Neutrophil (primary cell): Measurements from ENCODE around the gene DDX1.
A peak's percentile ranks its signal among the peaks of the same experiment; 100 is the strongest.

Source experiments
- H3K27ac ChIP-seq: fragments of 200-600 bp; sonication (generic); 2 replicates; pipeline ENCODE4 v1.5.1; 2016; ENCODE audit warnings: mild to moderate bottlenecking, moderate library complexity
- H3K27me3 ChIP-seq: fragments of 200-600 bp; sonication (generic); 2 replicates; pipeline ENCODE4 v1.6.0; 2016; ENCODE audit warnings: mild to moderate bottlenecking
- H3K36me3 ChIP-seq: fragments of 200-600 bp; sonication (generic); 2 replicates; pipeline ENCODE4 v1.5.1; 2017
- H3K4me1 ChIP-seq, 2 experiments: fragments of 200-600 bp in 1 of 2; sonication (generic) in 1 of 2; 1 replicate in 1 of 2; 2 replicates in 1 of 2; pipeline versions ENCODE4 v1.5.1 to v1.6.1; 2013 to 2016; ENCODE audit warnings: low read depth in 1 of 2, low read length in 1 of 2, mild to moderate bottlenecking in 1 of 2, moderate library complexity in 1 of 2; ENCODE audit not compliant: control insufficient read depth in 1 of 2, insufficient read depth in 1 of 2
- H3K4me3 ChIP-seq, 2 experiments: fragments of 200-600 bp in 1 of 2; sonication (generic) in 1 of 2; 1 replicate in 1 of 2; 2 replicates in 1 of 2; pipeline ENCODE4 v1.5.1; 2013 to 2016; ENCODE audit warnings: low read depth in 1 of 2, low read length in 1 of 2, mild to moderate bottlenecking in 1 of 2, moderate library complexity in 1 of 2
- H3K9me3 ChIP-seq: fragments of 200-600 bp; sonication (generic); 2 replicates; pipeline ENCODE4 v1.5.1; 2016
- CTCF ChIP-seq: fragments of 200-600 bp; sonication (generic); IDR thresholded peaks from 2 replicates; pipeline ENCODE4 v1.5.1; 2016; ENCODE audit warnings: antibody characterized with exemption

DDX1 gene

GRCh38 chr2:15555760-15556193 is 35.9 kb upstream of the DDX1 start:
- Histone ChIP-seq H3K27ac (no peak overlapping the region), H3K4me1 (peaks cover 9 to 12% of the 10 kb centered on the region in 2 experiments), H3K27me3 (no peaks in the 10 kb centered on the region), H3K9me3 (no peaks in the 10 kb centered on the region), H3K36me3 (peaks cover 5% of the 10 kb centered on the region), H3K4me3 (no peak overlapping the region)
- TF ChIP-seq CTCF: no peak

GRCh38 chr2:15556311-15556930 is 35.2 kb upstream of the DDX1 start:
- Histone ChIP-seq H3K4me3 (no peak overlapping the region), H3K27ac (no peak overlapping the region), H3K4me1 (peaks cover 11 to 12% of the 10 kb centered on the region in 2 experiments), H3K9me3 (no peaks in the 10 kb centered on the region), H3K36me3 (peaks cover 5% of the 10 kb centered on the region), H3K27me3 (no peaks in the 10 kb centered on the region)
- TF ChIP-seq CTCF: no peak

- peaks cover 4% of the 10 kb centered on the region for H3K36me3 ChIP-seq
- H3K9me3 ChIP-seq: no peaks in the 10 kb centered on the region
- H3K4me3 ChIP-seq: no peak overlapping the region
- H3K27ac ChIP-seq: no peak overlapping the region
- H3K4me1 ChIP-seq: peaks cover 12 to 16% of the 10 kb centered on the region in 2 experiments
- no peak for TF ChIP-seq CTCF
- H3K27me3 ChIP-seq: no peaks in the 10 kb centered on the region
These were observed 33.8 kb upstream of the DDX1 start for GRCh38 chr2:15557887-15558311.

- no peak overlapping the region for H3K27ac ChIP-seq
- no peak for TF ChIP-seq CTCF
- no peak overlapping the region for H3K4me3 ChIP-seq
- peaks cover 12 to 16% of the 10 kb centered on the region in 2 experiments for H3K4me1 ChIP-seq
- H3K9me3 ChIP-seq: no peaks in the 10 kb centered on the region
- H3K27me3 ChIP-seq: peaks cover 14% of the 10 kb centered on the region
- H3K36me3 ChIP-seq: no peaks in the 10 kb centered on the region
These were observed 32.1 kb upstream of the DDX1 start for GRCh38 chr2:15559379-15560139.

- peaks cover 12 to 16% of the 10 kb centered on the region in 2 experiments for H3K4me1 ChIP-seq
- H3K4me3 ChIP-seq: peak overlapping the region; percentile 67
- H3K36me3 ChIP-seq: no peaks in the 10 kb centered on the region
- no peak for TF ChIP-seq CTCF
- H3K27me3 ChIP-seq: peaks cover 21% of the 10 kb centered on the region
- no peak overlapping the region for H3K27ac ChIP-seq
- H3K9me3 ChIP-seq: no peaks in the 10 kb centered on the region
These were observed 31.3 kb upstream of the DDX1 start for GRCh38 chr2:15560140-15560987.
